Bronchial epithelial cell (primary cell): ENCODE measurements around the gene TTC12. TPM values are rescaled to one million over a fixed set of nuclear protein-coding genes. Genes with fewer than 3 reads are reported as not detected.

Experiments
- DNase-seq: peaks from one replicate; pipeline ENCODE4 v3.0.0-alpha.2; 2010; ENCODE audit warnings: low read depth
- FAIRE-seq: peaks from 2 replicates; lab custom pipeline; 2011; peaks lifted over from hg19 to GRCh38; lab: Jason Lieb, UNC
- H3K27me3 ChIP-seq: 2 replicates; pipeline ENCODE4 v1.5.1; 2011; ENCODE audit warnings: low read length; ENCODE audit not compliant: control insufficient read depth, insufficient read depth
- H3K36me3 ChIP-seq: 2 replicates; pipeline ENCODE4 v1.5.1; 2011; ENCODE audit warnings: low read length; ENCODE audit not compliant: control insufficient read depth, insufficient read depth
- H3K4me3 ChIP-seq: 2 replicates; pipeline ENCODE4 v1.5.1; 2011; ENCODE audit warnings: mild to moderate bottlenecking, low read depth, low read length, control low read depth
- total RNA-seq: library from RNA; depleted of rRNA; stranded (reverse); fragments of >200 nt; gene quantifications from 2 replicates; pipeline ENCODE4 v1.2.1, GENCODE V29; 2014
- TF ChIP-seq, protein P1 (sequence below): IDR thresholded peaks from 2 replicates; pipeline ENCODE4 v1.5.1; 2011; ENCODE audit warnings: mild to moderate bottlenecking, moderate library complexity, low read length, control low read depth, inconsistent platforms; ENCODE audit not compliant: insufficient read depth, severe bottlenecking

Gene TTC12
- total RNA-seq, 1 donor from 2014 or later, result 12.9 TPM

DNA sequence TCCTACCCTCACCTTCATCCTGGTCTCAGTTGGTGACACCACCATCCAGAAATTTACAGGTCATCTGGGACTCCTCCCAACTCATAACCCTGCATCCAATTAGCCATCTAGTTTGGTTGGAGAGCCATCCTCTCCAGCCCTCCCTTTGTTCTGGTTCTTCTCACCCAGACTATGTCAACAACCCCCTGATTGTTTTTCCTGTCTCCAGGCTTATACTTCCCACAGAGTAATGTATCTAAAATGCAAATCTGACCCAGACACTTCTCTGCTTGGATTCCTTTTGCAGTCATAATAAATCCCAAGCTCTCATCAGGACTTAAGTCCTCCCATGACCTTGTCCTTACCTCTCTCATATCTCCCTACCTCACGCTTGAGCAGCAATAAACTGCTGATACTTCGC, 3.0 kb downstream of the TTC12 start:
- FAIRE-seq, result no peak
- Histone ChIP-seq H3K36me3 (peaks cover 2% of the 10 kb centered on the region), H3K27me3 (no peaks in the 10 kb centered on the region), H3K4me3 (no peak overlapping the region)
- TF ChIP-seq, protein P1, sequence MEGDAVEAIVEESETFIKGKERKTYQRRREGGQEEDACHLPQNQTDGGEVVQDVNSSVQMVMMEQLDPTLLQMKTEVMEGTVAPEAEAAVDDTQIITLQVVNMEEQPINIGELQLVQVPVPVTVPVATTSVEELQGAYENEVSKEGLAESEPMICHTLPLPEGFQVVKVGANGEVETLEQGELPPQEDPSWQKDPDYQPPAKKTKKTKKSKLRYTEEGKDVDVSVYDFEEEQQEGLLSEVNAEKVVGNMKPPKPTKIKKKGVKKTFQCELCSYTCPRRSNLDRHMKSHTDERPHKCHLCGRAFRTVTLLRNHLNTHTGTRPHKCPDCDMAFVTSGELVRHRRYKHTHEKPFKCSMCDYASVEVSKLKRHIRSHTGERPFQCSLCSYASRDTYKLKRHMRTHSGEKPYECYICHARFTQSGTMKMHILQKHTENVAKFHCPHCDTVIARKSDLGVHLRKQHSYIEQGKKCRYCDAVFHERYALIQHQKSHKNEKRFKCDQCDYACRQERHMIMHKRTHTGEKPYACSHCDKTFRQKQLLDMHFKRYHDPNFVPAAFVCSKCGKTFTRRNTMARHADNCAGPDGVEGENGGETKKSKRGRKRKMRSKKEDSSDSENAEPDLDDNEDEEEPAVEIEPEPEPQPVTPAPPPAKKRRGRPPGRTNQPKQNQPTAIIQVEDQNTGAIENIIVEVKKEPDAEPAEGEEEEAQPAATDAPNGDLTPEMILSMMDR, result no peak
- no peak for DNase-seq

DNA sequence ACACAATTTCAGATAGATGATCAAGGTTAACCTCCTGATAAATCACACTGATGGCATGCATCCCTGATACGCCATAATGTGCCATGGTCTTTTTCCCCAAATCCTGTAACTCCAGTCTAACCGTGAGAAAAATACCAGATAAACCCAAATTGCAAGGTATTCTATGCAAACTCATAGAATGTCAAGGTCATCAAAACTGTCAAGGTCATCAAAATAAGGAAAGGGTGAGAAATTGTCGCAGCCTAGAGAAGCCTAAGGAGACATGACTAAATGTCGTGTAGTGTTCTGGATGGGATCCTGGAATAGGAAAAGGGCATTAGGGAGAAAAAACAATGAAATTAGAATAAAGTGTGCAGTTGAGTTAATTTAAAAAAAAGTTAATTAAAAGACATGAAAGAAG, 4.7 kb downstream of the TTC12 start:
- no peaks in the 10 kb centered on the region for H3K27me3 ChIP-seq
- H3K4me3 ChIP-seq, result no peak overlapping the region
- H3K36me3 ChIP-seq, result peaks cover 6% of the 10 kb centered on the region
- DNase-seq (no peak), FAIRE-seq (no peak)
- TF ChIP-seq, protein P1, result no peak

DNA sequence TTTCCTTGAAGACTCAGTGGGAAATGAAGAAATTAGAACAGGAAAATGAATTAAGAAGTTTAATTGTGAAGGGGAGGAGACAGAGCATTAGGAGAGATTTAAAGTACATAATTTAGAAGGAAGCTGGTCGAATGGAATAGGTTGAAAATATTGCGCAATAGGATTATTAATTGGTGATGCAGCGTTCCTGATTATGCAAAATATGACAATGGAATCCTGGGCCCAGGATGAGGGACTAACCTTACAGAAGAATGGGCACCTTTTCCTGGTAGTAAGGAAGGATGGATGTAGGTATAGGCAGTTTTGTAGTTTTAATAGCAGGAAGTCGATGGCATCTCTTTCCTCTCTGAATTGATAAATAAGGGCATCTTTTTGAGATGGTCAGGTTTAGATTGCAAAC, 7.8 kb downstream of the TTC12 start:
- Histone ChIP-seq H3K36me3 (peaks cover 9% of the 10 kb centered on the region), H3K4me3 (no peak overlapping the region), H3K27me3 (no peaks in the 10 kb centered on the region)
- TF ChIP-seq, protein P1, result no peak
- DNase-seq (peak; percentile 53), FAIRE-seq (no peak)

DNA sequence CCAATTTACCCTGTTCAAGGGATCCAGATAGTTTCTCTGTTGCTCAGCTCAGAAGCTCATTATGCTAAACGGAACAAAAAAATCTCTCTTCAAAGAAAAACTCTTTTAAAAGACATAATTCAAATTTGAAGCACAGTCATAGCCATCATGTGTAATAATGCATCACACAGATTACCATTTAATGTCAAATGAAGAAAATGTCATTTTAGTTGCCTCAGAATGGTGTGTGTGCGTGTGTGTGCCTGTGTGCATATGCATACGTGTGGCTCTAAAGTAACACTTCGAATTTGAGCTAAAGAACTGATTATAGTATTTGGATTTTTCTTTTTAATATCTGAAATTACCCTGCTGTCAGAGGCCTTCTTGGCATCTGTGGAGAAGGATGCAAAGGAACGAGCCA, 9.9 kb downstream of the TTC12 start:
- no peak for DNase-seq
- TF ChIP-seq, protein P1, result no peak
- Histone ChIP-seq H3K36me3 (peaks cover 8% of the 10 kb centered on the region), H3K4me3 (no peak overlapping the region), H3K27me3 (no peaks in the 10 kb centered on the region)
- FAIRE-seq, result no peak

DNA sequence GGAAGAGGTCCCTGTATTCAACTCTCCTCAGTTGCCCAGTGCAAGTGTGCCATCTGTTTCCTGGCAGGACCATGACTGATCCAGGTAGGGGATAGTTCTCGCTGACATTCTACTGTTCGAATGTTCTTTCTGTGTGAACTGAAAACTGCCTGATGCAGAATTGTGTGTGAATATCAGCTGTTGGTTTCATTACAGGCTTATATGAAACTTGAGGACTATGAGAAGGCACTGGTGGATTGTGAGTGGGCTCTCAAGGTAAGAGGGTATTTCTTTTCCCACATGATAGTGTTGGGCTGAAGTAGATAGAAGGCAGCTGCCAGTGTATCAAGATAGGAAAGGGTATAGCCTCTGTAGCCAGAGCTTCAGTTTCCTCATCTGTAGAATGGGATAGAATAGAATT, 15.3 kb downstream of the TTC12 start:
- DNase-seq, result no peak
- no peaks in the 10 kb centered on the region for H3K27me3 ChIP-seq
- no peak overlapping the region for H3K4me3 ChIP-seq
- TF ChIP-seq, protein P1, result no peak
- FAIRE-seq, result peak; percentile 28
- H3K36me3 ChIP-seq, result peaks cover 5% of the 10 kb centered on the region

DNA sequence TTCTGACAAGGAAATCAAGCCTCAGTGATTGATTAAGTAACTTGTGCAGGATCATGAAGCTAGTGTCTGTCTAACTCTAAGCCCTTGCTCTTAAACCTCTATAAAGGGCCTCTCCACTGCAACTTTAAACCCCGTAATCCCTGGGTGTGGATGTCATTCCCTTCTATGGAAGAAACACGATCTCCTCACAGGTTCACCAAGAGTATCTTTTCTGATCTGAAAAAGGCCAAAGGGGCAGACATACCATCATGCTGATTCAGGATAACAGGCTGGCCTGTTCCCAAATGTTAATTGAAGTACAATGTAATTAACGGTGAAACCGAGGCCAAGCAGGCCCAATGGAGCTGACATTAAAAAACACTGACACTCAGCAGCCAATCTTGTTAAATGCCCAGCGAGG, 17.1 kb downstream of the TTC12 start:
- TF ChIP-seq, protein P1, result no peak
- no peak for DNase-seq

More for the DNA sequence above, 17.1 kb downstream of the TTC12 start:
- H3K27me3 ChIP-seq, result no peaks in the 10 kb centered on the region
- peaks cover 2% of the 10 kb centered on the region for H3K36me3 ChIP-seq
- H3K4me3 ChIP-seq, result no peak overlapping the region
- no peak for FAIRE-seq
